Measurements from ENCODE around the gene LILRA6. TPM values are rescaled to one million over a fixed set of nuclear protein-coding genes. Genes with fewer than 3 reads are reported as not detected.
"Not testable (repeated sequence)": the region's sequence is repeated elsewhere in the genome, so short reads cannot be mapped to it uniquely, and the experiment has no call there.

Gene LILRA6
- total and polyA plus RNA-seq, 2 of the 13 experiments (the other 11 are each of a cell fraction or from before 2014, with no cell fraction given) = not detected

GRCh38 chr19:54275951-54276350, 33.4 kb upstream of the LILRA6 start:
- BruUV-seq (replicated peaks) = no TSS peak
- H2AFZ ChIP-seq (ENCODE audit: low read length) = no peak overlapping the region
- H3K27me3 ChIP-seq (ENCODE audit: control insufficient read depth in 1 of 2, insufficient read depth in 2 of 2, low read length in 2 of 2) = peaks cover 4 to 27% of the 10 kb centered on the region in 2 experiments; a peak in 4 of 5 replicates
- no peaks in the 10 kb centered on the region for H3K79me2 ChIP-seq (ENCODE audit: insufficient read depth, low read length)
- H3K9ac ChIP-seq (ENCODE audit: insufficient read depth, low read depth, low read length) = no peak overlapping the region
- 16% methylated on average over 8 of the region's 9 CpGs for WGBS (ENCODE audit: low lambda C conversion rate)
- no peak overlapping the region for H3K4me3 ChIP-seq (replicated peaks in 1 of 3; ENCODE audit: insufficient read depth in 1 of 3, low read depth in 2 of 3, low read length in 3 of 3)
- CTCF ChIA-PET (ENCODE audit: low intra/inter-chr PET ratio, low total read pairs) = no interaction called here
- no peak overlapping the region for H3K4me2 ChIP-seq (ENCODE audit: low read depth, low read length)
- DNase-seq (ENCODE audit: low spot score) (no peak), FAIRE-seq (no peak), ATAC-seq (no peak)
- H3K36me3 ChIP-seq (replicated peaks in 1 of 2; ENCODE audit: control insufficient read depth in 1 of 2, insufficient read depth in 2 of 2, low read length in 2 of 2) = no peaks in the 10 kb centered on the region
- no peak overlapping the region for H3K27ac ChIP-seq (ENCODE audit: extremely low read length, insufficient read depth, low read length)
- no peak for TF ChIP-seq ZBTB14 (CRISPR knock-in tag; IDR thresholded peaks at IDR 0.05)
- no peak for TF ChIP-seq ZBTB42 (CRISPR knock-in tag; IDR thresholded peaks at IDR 0.05)
- TF ChIP-seq TRIM24 (CRISPR knock-in tag; IDR thresholded peaks at IDR 0.05) = no peak
- TF ChIP-seq MTF2 (CRISPR knock-in tag; IDR thresholded peaks at IDR 0.05; ENCODE audit: borderline replicate concordance) = no peak
- no peak for TF ChIP-seq TEAD2 (CRISPR knock-in tag; IDR thresholded peaks at IDR 0.05)
- TF ChIP-seq TEF (CRISPR knock-in tag; IDR thresholded peaks at IDR 0.05) = no peak
- TF ChIP-seq ETV6 (CRISPR knock-in tag; conservative IDR thresholded peaks at IDR 0.05) = no peak
- TF ChIP-seq PRPF4 (IDR thresholded peaks at IDR 0.05; ENCODE audit: low read depth, low read length, poor library complexity, severe bottlenecking) = no peak
- no peak for TF ChIP-seq ELF4 (CRISPR knock-in tag; IDR thresholded peaks at IDR 0.05; ENCODE audit: borderline replicate concordance)
- no peaks in the 10 kb centered on the region for H3K9me3 ChIP-seq (ENCODE audit: low read length)
- POLR2A ChIA-PET = no interaction called here
- H4K20me1 ChIP-seq (ENCODE audit: insufficient read depth, low read length) = no peaks in the 10 kb centered on the region
- in situ Hi-C loops (cut with HindIII; ENCODE audit: extremely low pct_ligation_motif_present, low pct_unique_long_range_greater_than_20kb) = no loop called here
- intact Hi-C loops (cut with micrococcal nuclease; ENCODE audit: unreplicated experiment) = no loop called here
- H3K4me1 ChIP-seq (ENCODE audit: insufficient read depth, low read length) = no peaks in the 10 kb centered on the region

GRCh38 chr19:54274516-54274915, 31.9 kb upstream of the LILRA6 start:
- CTCF ChIA-PET (ENCODE audit: low intra/inter-chr PET ratio, low total read pairs); BruUV-seq (replicated peaks); ATAC-seq; H3K36me3 ChIP-seq (replicated peaks in 1 of 2; ENCODE audit: control insufficient read depth in 1 of 2, insufficient read depth in 2 of 2, low read length in 2 of 2); H3K4me2 ChIP-seq (ENCODE audit: low read depth, low read length); H3K9ac ChIP-seq (ENCODE audit: insufficient read depth, low read depth, low read length); H3K4me3 ChIP-seq (replicated peaks in 1 of 3; ENCODE audit: insufficient read depth in 1 of 3, low read depth in 2 of 3, low read length in 3 of 3); H4K20me1 ChIP-seq (ENCODE audit: insufficient read depth, low read length); H3K79me2 ChIP-seq (ENCODE audit: insufficient read depth, low read length); H2AFZ ChIP-seq (ENCODE audit: low read length); FAIRE-seq; H3K27ac ChIP-seq (ENCODE audit: extremely low read length, insufficient read depth, low read length); DNase-seq (ENCODE audit: low spot score); POLR2A ChIA-PET; intact Hi-C loops (cut with micrococcal nuclease; ENCODE audit: unreplicated experiment); H3K4me1 ChIP-seq (ENCODE audit: insufficient read depth, low read length); H3K9me3 ChIP-seq (ENCODE audit: low read length); in situ Hi-C loops (cut with HindIII; ENCODE audit: extremely low pct_ligation_motif_present, low pct_unique_long_range_greater_than_20kb): not testable (repeated sequence)
- H3K27me3 ChIP-seq (ENCODE audit: control insufficient read depth in 1 of 2, insufficient read depth in 2 of 2, low read length in 2 of 2) = peaks cover 4 to 22% of the 10 kb centered on the region in 2 experiments; a peak in 3 of 5 replicates
- 34% methylated on average over 8 of the region's 9 CpGs for WGBS (ENCODE audit: low lambda C conversion rate)

Data from HepG2 (cell line).